Measurements from ENCODE around the gene HAS3.
"Not testable (repeated sequence)": the region's sequence is repeated elsewhere in the genome, so short reads cannot be mapped to it uniquely, and the experiment has no call there.

The HAS3 gene, protein sequence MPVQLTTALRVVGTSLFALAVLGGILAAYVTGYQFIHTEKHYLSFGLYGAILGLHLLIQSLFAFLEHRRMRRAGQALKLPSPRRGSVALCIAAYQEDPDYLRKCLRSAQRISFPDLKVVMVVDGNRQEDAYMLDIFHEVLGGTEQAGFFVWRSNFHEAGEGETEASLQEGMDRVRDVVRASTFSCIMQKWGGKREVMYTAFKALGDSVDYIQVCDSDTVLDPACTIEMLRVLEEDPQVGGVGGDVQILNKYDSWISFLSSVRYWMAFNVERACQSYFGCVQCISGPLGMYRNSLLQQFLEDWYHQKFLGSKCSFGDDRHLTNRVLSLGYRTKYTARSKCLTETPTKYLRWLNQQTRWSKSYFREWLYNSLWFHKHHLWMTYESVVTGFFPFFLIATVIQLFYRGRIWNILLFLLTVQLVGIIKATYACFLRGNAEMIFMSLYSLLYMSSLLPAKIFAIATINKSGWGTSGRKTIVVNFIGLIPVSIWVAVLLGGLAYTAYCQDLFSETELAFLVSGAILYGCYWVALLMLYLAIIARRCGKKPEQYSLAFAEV

GRCh38 chr16:69105501-69106361 lies at the start of gene HAS3:
Gene HAS3 (plus strand): TSS chr16:69105653. CDS start chr16:69109396, 3,743 bp downstream.
- DNase-seq = no peak

DNA sequence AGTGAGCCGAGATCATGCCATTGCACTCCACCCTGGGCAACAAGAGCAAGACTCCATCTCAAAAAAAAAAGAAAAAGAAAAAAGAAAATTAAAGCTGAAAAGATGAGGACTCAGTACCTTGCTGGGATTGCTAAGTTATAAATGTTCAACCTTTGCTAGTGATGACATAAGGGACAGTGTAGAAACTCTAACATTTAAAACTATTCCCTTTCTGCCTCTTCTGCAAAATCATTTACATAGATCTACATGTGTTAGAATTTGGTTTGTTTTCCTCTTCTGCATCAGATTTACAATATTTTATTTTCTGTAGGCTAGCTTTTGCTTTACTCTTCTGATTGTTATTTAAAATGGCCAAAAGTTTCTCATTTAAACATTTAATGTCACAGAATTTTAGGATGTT lies 49.5 kb upstream of the HAS3 start:
- DNase-seq = no peak

GRCh38 chr16:69056421-69056820 lies 49.0 kb upstream of the HAS3 start:
- no peak for DNase-seq

DNA sequence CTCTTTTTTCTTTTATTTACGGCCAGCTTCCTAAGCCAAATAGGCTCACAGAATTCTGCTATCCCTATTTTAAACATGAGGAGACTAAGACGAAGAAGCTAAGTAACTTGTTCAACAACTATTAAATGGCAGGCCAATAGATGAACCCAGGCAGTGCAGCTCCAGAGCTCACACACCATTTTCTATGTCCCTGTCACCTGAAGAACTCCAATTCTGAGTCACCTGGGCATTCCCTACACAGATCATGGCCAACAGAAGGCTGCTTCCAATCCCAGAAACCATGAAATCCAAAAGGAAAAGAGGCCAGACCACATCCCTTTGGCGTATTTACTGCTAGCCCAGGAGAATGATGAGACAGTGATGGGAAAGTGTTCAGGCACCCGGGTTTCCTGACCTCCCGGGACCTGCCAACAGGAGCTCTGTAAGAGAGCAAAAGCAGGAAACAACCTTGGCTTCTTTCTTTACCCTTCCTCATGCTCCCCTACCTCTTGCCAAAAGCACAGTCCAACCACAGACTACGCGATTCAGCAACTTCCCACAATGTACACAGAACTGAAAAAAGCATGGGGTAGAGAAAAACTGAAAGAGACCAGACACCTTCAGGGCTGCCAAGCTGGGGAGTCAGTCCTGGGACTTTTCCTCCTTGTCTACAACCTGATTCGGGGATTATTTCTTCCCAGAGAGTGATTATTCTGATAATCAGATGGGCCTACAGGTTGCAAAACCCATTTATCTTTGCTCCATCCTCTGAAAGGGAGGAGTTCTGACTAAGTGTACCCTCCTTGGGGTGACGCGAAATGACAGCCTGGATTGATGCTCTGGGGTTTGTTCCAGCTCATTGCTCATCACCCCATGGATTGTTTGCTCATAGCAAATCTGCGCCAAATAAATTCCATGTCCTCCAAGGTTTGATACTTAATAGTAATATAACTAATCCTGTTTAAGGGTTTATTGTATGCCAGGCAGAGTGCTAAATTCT lies 47.8 kb upstream of the HAS3 start:
- no peak for DNase-seq

GRCh38 chr16:69063491-69063890 lies 42.0 kb upstream of the HAS3 start:
- not testable (repeated sequence) for DNase-seq

DNA sequence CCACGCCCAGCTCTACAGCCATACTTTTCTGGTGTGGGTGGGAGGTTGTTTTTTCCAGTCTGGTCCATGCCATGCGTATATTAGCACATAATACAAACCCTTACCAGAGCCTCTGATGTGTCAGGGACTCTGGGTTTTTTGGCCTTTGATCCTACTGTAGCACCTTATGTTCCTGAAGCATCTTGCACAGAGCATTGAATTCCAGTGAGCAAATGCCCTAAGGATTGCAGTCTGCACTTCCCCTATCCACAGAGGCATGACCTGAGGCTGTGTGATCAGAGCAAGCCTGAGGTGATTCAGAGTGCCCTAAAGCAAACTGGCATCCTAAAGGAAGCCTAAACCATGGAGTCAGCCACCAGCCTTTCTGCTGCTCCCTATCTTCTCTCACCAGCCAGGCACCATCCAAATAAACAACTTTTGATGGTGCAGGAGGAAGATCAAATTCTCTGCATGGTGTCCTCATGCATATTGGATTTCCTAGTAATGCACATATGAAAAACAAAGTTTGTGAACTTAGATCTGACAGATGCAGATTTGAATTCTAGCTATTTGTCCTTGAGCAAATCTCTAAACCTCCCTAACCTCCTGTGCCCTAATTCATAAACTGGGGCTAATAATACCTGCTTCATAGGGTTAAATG lies 41.2 kb upstream of the HAS3 start:
- no peak for DNase-seq

DNA sequence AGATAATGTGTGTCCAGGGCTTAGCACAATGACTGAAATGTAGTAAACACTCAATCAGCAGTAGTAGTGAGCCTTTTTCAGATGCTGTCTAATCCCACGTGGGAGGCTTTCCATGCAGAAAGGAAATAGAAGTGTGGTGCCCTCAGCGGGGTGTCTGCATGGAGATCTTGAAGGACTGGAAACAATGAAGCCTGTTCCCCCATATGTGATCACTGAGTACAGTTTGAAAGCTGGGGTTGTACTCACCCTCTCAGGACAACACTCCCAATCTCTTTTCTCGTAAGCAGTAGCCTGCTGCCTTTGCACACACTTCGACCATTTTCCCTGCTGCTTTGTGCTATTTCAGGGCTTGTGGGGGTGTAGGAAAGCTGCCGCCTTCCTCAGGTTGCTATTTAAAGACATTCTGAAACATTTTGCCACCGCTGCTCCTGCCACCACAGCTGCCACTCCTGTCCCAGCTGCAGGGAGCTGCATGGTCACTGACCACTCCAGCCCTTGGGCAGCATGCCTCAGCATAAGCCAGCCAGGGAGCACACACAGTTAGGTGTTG lies 40.6 kb upstream of the HAS3 start:
- no peak for DNase-seq

GRCh38 chr16:69069504-69069903 lies 35.9 kb upstream of the HAS3 start:
- DNase-seq = no peak

DNA sequence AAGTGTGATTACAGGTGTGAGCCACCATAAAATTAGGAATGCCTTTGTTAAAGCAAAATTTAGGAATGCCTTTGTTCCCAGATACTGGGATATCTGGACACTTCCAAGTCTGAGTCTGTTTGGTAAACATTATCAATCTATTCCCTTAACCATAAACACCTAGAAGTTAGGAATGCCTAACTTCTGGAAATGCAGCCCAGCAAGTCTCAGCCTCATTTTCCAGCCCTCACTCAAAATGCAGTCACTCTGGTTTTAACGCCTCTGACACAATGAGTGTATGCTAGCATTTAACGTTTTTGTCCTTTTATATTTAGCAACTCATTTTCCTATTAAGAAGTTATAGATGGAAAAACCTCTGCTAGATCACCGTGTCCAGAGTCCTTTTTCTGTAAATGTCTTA lies 34.4 kb upstream of the HAS3 start:
- DNase-seq = no peak

- no peak for DNase-seq
Measured at GRCh38 chr16:69072640-69072974, 32.8 kb upstream of the HAS3 start.

DNA sequence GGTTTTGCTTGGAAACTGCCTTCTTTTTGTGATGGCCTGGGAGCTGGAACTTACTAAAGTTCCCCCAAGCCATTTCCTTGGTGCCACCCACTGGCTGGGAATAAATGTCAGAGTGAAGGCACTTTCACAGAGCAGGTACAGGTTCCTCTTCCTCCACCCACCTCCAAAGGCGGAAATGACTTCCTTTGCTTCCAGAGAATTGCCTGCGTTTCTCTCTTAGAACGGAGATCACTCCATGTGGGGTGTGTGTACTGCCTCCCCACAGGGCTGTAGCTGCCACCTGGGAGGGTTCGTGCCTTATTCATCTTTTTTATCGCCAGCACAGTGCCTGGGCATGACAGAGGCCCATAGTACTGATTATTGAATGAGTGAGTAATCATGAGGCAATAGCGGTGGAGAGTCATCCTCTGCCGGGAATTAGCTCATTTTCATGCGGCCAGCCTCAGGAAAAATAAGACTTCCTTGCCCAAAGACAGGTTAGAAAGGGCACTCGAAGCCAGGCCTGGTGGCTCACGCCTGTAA lies 32.2 kb upstream of the HAS3 start:
- DNase-seq = no peak

GRCh38 chr16:69077251-69077650 lies 28.2 kb upstream of the HAS3 start:
- no peak for DNase-seq

DNA sequence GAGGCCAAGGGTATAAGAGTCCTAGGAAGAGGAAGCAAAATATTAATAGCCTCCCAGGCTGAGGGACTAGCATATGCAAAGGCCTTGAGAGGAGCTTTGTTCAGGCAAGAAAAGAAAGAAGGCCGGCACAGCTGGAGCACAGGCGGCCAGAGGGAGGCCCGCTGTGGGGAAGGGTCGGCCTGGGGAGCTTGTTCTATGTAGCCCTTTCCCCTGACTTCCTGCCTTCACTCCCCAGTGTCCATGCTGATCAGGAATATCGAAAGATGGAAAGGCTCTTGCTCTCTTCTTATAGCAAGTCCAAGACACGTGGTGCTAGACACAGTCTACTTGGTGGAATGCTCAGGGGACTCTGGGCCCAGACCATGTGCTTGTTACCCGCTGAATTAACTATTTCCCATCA lies 27.4 kb upstream of the HAS3 start:
- no peak for DNase-seq

DNA sequence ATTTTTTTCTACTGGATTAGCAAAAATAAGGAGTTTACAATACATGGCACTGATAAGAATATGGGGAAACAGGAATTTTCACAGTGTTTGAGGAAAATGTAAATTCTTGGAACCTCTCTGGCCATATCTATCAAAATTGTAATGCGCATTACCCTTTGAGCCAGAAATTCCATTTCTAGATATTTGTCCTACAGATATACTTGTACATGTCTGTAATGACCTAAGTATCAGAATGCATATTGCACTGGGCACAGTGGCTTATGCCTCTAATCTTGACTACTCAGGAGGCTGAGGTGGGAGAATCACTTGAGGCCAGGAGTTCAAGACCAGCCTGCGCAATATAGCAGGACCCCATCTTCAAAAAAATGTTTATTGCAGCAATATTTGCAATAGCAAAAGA lies 25.8 kb upstream of the HAS3 start:
- DNase-seq = no peak

GRCh38 chr16:69083306-69083941 lies 22.0 kb upstream of the HAS3 start:
- no peak for DNase-seq

- DNase-seq = no peak
Measured at GRCh38 chr16:69084289-69084688, 21.2 kb upstream of the HAS3 start.

- no peak for DNase-seq
Measured at GRCh38 chr16:69085032-69085695, 20.3 kb upstream of the HAS3 start.

GRCh38 chr16:69087161-69087581 lies 18.3 kb upstream of the HAS3 start:
- no peak for DNase-seq

DNA sequence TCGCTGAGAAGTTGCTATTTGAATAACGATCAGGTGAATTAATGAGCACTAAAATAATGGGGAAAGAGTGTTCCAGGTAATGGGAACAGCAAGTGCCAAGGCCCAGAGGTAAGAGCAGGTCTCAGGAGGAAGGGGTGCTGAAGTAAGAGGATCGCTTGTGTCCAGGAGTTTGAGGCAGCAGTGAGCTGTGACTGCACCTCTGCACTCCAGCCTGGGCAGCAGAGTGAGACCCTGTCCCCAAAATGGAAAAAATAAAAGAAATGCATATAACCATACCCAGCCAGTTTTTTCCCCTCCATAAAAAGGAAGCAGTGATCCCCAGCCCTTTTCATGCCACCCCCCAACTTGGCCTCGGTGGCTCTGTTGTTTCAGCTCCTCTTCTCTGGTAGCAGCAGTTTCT lies 16.8 kb upstream of the HAS3 start:
- DNase-seq = no peak

DNA sequence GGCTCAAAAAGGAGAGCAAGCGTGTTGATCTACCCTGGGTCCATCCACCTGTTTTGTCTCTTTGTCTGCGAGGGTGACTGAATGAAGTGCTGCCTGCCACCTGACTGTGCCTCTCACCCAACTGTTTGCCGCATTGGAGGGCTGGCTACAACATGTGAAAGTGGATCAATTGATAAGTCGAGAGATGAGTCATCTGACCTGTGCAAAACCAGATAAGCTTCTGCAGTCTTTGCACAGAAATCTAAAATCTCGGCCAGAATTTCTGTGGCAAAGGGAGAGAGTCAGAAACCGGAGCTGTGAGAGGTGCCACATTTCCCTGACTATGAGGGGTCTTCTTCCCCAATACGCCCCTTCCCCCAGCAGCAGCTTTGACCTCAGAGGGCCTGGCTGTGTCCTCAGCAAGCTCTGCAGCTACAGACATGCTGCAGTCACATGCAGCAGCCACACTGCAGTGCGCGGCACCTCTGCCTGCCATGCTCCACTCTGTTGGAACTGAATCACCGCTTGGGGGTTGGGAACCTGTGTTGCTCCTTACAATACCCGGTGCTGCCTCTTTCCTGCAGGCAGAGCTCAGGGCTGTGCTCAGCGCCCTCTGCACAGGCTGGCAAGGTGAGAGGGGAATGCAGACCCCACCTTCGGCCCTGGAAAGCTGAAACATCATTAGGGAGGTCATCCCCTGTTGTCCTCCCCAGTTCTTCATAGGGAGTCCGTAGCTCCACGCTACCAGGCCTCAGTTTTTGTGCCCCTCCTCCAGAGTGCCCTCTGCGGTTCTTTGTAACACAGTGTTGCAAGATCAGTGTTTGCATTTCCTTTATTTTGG lies 16.2 kb upstream of the HAS3 start:
- no peak for DNase-seq
